Measurements from ENCODE around the gene C7. TPM values are rescaled to one million over a fixed set of nuclear protein-coding genes. Genes with fewer than 3 reads are reported as not detected.

C7 gene
- total RNA-seq, 1 donor from 2014 or later, result 2.2 TPM

GRCh38 chr5:40916226-40916625 is 6.9 kb downstream of the C7 start:
- no peak for DNase-seq

GRCh38 chr5:40928886-40929448 is 19.7 kb downstream of the C7 start:
- no peak for DNase-seq

DNA sequence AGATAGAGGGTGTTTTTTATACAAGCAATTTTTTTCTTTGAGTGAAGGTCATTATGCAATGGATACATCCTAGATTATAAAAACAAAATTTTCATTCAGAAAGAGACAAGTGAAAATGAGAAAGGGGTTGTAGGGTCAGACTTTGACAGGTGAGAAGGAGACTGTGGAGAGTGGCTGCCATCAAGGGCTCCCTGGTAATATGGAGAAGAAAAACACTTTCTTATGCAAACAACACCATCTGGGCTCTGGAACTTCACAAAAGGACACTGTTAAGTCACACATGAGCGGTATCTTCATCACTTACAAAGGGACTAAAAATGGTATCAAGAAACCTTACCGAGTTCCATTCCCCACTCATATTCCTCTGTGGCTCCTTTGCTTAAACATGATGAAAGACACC is 23.5 kb downstream of the C7 start:
- no peak for DNase-seq

- no peak for DNase-seq
Observed at GRCh38 chr5:40937075-40937474, 27.8 kb downstream of the C7 start.

DNA sequence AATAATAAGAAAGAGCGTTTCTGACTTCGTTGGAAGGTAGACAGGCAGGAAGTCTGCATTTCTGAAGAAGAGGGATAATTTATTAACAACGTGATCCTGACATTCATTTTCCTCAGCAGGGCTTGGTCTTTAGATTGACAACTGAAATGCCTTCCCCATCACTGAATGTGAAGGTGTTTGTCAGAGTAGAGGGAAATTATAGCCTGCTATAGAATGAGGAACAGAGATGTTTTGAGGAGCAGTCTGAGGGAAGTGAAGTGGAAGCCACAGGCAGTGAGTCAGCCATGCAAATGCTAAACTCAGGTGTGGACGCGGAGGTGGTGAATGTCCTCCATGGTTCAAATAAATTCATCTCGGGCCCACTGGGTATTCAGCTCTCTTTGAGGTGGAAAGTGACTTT is 30.5 kb downstream of the C7 start:
- no peak for DNase-seq

DNA sequence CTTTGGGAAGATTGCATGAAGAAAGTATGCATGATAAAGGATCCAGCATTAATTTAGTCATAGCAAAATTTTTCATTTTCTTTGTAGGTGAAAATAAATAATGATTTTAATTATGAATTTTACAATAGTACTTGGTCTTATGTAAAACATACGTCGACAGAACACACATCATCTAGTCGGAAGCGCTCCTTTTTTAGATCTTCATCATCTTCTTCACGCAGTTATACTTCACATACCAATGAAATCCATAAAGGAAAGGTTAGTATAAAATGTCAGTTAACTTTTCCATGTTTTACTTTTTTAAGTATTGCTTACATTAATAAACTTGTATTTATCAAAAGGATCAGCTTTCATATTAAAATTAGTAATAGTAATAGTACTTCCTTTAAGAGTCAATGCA is 35.8 kb downstream of the C7 start:
- no peak for DNase-seq

DNA sequence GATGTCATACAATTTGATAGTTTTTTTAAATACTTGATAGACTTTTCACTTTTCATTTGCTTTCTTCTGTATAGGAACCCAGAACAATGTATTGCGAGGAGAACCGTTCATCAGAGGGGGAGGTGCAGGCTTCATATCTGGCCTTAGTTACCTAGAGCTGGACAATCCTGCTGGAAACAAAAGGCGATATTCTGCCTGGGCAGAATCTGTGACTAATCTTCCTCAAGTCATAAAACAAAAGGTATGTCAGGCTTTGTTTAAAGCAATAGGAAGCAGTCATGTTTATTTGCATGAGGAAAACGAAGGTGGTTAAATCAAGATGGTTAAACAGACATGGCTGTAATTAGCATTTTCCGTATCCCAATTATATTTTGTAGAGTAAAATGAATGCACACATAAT is 46.0 kb downstream of the C7 start:
- no peak for DNase-seq

- DNase-seq, result no peak
Observed at GRCh38 chr5:40957048-40957447, 47.8 kb downstream of the C7 start.

- DNase-seq, result no peak
Observed at GRCh38 chr5:40958811-40959210, 49.5 kb downstream of the C7 start.

- no peak for DNase-seq
Observed at GRCh38 chr5:40960037-40960436, 50.7 kb downstream of the C7 start.

DNA sequence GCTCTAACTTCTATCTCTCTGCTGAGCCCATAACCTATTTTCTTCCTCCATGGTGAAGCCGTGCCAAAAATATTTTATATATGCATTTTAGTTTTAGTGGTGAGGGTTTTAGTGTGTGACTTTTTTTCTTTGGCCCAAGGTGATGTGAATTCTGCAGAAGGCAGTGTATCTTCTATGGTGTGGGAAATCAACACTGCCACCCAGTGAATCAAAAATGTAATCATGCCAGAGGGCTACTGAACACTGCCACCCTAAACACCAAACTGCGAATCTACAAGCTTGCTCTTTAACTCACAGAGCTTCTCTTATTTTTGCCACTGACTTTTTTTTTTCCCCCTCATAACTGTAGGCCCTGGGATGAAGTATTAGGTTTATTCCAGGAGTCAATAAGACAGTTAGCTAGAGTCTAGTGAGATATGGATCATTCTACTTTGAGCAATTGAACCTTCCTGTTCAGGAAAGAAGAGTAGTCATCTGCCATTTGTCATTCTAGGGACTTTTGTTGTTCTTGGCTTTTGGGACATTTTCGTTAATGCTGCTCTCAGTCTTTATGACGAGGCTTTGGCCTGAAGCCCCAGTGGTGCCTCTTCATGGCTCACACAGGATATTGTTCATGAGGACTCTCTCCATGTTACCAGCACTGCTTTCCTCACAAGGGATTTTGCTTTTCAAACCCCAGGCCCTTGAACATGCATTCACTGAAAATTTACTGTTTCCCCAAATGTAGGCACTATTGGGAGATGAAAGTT is 53.1 kb downstream of the C7 start:
- DNase-seq, result no peak

- no peak for DNase-seq
Observed at GRCh38 chr5:40972434-40972833, 63.1 kb downstream of the C7 start.

- DNase-seq, result no peak
Observed at GRCh38 chr5:40973364-40974004, 64.2 kb downstream of the C7 start.

GRCh38 chr5:40976041-40976440 is 66.7 kb downstream of the C7 start:
- no peak for DNase-seq

GRCh38 chr5:40976836-40977235 is 67.5 kb downstream of the C7 start:
- DNase-seq, result no peak

DNA sequence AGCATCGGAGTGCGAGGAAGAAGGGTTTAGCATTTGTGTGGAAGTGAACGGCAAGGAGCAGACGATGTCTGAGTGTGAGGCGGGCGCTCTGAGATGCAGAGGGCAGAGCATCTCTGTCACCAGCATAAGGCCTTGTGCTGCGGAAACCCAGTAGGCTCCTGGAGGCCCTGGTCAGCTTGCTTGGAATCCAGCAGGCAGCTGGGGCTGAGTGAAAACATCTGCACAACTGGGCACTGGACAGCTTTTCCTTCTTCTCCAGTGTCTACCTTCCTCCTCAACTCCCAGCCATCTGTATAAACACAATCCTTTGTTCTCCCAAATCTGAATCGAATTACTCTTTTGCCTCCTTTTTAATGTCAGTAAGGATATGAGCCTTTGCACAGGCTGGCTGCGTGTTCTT is 72.1 kb downstream of the C7 start:
- no peak for DNase-seq

GRCh38 chr5:40983781-40984180 is 74.5 kb downstream of the C7 start:
- DNase-seq, result no peak

DNA sequence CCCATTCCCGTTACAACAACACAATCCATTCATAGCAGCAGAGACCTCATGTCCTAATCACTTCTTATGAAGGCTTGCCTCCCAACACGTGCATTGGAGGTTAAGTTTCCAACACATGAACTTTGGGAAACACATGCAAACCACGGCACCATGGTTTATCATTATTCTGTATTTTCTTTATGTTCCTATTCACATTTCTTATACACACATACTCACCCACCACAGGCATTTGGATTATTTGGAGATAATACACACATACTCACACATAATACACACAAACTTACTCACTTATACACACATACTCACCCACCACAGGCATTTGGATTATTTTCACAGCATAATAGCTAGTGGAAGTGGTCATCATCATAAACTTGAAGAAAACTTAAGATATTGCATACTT is 75.6 kb downstream of the C7 start:
- no peak for DNase-seq

DNA sequence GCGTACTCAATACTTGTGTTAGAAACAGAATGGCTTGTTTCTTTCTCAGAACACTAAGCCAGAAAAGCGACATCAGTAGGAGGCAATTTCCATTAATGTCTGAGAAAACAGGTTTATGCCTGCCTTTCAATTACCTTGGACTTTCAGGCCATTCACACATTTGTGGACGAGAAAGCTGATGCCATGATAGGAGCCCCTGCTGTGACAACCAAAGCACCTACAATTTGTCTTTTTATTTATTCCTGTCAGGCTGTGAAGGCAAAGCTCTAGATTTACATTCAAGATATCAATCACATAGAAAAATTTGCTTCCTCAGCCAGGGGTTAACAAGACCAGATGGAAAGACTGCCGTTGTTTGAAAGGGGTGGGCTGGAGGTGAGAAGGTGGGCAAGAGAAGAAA is 76.2 kb downstream of the C7 start:
- no peak for DNase-seq

DNA sequence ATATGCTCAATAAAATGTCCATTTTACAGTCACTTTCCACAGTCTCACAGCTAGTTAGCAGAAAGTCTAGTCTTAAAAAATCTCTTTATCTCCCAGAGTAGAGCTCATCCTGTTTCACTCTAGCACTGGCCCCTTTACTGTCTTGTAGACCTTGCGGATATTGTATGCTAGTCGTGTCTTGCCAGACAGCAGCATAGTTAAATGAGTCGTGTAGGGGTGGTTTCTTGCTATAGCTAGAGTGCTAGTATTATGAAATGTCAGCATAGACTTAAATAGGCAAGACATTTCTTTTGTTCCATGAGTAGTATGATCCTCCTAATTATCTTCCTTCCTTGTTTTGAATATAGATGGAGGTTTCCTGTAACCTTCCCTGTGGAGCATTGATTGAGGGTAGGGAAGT is 77.4 kb downstream of the C7 start:
- no peak for DNase-seq

GRCh38 chr5:40987349-40987748 is 78.1 kb downstream of the C7 start:
- no peak for DNase-seq

GRCh38 chr5:40988746-40989510 is 79.6 kb downstream of the C7 start:
- DNase-seq, result no peak

Measured in tongue (tissue), 2 donors.